ENCODE results near the gene MAP2K3. TPM values are rescaled to one million over a fixed set of nuclear protein-coding genes. Genes with fewer than 3 reads are reported as not detected.

MAP2K3 gene
- total and polyA plus RNA-seq, 2 donors (not counting 1 experiment from before 2014, with no cell fraction given), result 23.8 to 80.9 TPM

GRCh38 chr17:21279582-21279981 lies 4.9 kb upstream of the MAP2K3 start:
- Histone ChIP-seq H3K9ac (ENCODE audit: insufficient read depth, low read length) (no peak overlapping the region), H3K79me2 (ENCODE audit: control insufficient read depth, insufficient read depth, low read length) (no peaks in the 10 kb centered on the region), H3K27me3 (ENCODE audit: control insufficient read depth, insufficient read depth, low read length) (no peaks in the 10 kb centered on the region), H3K36me3 (ENCODE audit: control insufficient read depth, insufficient read depth, low read length) (no peaks in the 10 kb centered on the region), H3K4me3 (replicated peaks in 1 of 4; ENCODE audit: control extremely low read depth in 1 of 4, insufficient read depth in 1 of 4, low read depth in 3 of 4, low read length in 4 of 4) (no peak overlapping the region), H2AFZ (ENCODE audit: low read length) (no peak overlapping the region), H3K9me3 (ENCODE audit: control insufficient read depth, insufficient read depth, low read depth, low read length) (no peaks in the 10 kb centered on the region), H3K4me1 (ENCODE audit: control insufficient read depth, extremely low read depth, insufficient read depth, low read length) (peaks cover 34% of the 10 kb centered on the region), H3K4me2 (ENCODE audit: extremely low read depth, insufficient read depth, low read length) (no peak overlapping the region), H3K27ac (ENCODE audit: insufficient read depth, low read length) (no peak overlapping the region), H4K20me1 (ENCODE audit: control insufficient read depth, extremely low read depth, insufficient read depth, low read length) (no peaks in the 10 kb centered on the region)
- DNase-seq (ENCODE audit: low read depth in 2 of 2), result no peak
- TF ChIP-seq EZH2 (IDR thresholded peaks at IDR 0.05; ENCODE audit: low read length, missing control alignments) (no peak), CTCF (conservative IDR thresholded peaks at IDR 0.05 in 1 of 2, IDR thresholded peaks at IDR 0.05 in 1 of 2; ENCODE audit: low read depth in 1 of 2, low read length in 2 of 2) (no peak)

- Histone ChIP-seq H4K20me1 (ENCODE audit: control insufficient read depth, extremely low read depth, insufficient read depth, low read length) (no peaks in the 10 kb centered on the region), H3K9me3 (ENCODE audit: control insufficient read depth, insufficient read depth, low read depth, low read length) (no peaks in the 10 kb centered on the region), H2AFZ (ENCODE audit: low read length) (no peak overlapping the region), H3K79me2 (ENCODE audit: control insufficient read depth, insufficient read depth, low read length) (peaks cover 5% of the 10 kb centered on the region), H3K4me3 (replicated peaks in 1 of 4; ENCODE audit: control extremely low read depth in 1 of 4, insufficient read depth in 1 of 4, low read depth in 3 of 4, low read length in 4 of 4) (no peak overlapping the region), H3K4me1 (ENCODE audit: control insufficient read depth, extremely low read depth, insufficient read depth, low read length) (peaks cover 32% of the 10 kb centered on the region), H3K27me3 (ENCODE audit: control insufficient read depth, insufficient read depth, low read length) (no peaks in the 10 kb centered on the region), H3K4me2 (ENCODE audit: extremely low read depth, insufficient read depth, low read length) (no peak overlapping the region), H3K9ac (ENCODE audit: insufficient read depth, low read length) (no peak overlapping the region), H3K36me3 (ENCODE audit: control insufficient read depth, insufficient read depth, low read length) (no peaks in the 10 kb centered on the region), H3K27ac (ENCODE audit: insufficient read depth, low read length) (no peak overlapping the region)
- DNase-seq (ENCODE audit: low read depth in 2 of 2), result peak; percentile 54 to 74
- TF ChIP-seq EZH2 (IDR thresholded peaks at IDR 0.05; ENCODE audit: low read length, missing control alignments) (no peak), CTCF (conservative IDR thresholded peaks at IDR 0.05 in 1 of 2, IDR thresholded peaks at IDR 0.05 in 1 of 2; ENCODE audit: low read depth in 1 of 2, low read length in 2 of 2) (peak; percentile 95 to 99)
Observed at GRCh38 chr17:21280081-21280518, 4.4 kb upstream of the MAP2K3 start.

GRCh38 chr17:21282231-21282630 lies 2.3 kb upstream of the MAP2K3 start:
- H3K79me2 ChIP-seq (ENCODE audit: control insufficient read depth, insufficient read depth, low read length), result peaks cover 24% of the 10 kb centered on the region
- peak overlapping the region; percentile 96 for H3K27ac ChIP-seq (ENCODE audit: insufficient read depth, low read length)
- peaks cover 29% of the 10 kb centered on the region for H3K4me1 ChIP-seq (ENCODE audit: control insufficient read depth, extremely low read depth, insufficient read depth, low read length)
- DNase-seq (ENCODE audit: low read depth in 2 of 2), result peak; percentile 93 to 97
- no peaks in the 10 kb centered on the region for H3K9me3 ChIP-seq (ENCODE audit: control insufficient read depth, insufficient read depth, low read depth, low read length)
- H3K9ac ChIP-seq (ENCODE audit: insufficient read depth, low read length), result no peak overlapping the region
- TF ChIP-seq EZH2 (IDR thresholded peaks at IDR 0.05; ENCODE audit: low read length, missing control alignments) (no peak), CTCF (conservative IDR thresholded peaks at IDR 0.05 in 1 of 2, IDR thresholded peaks at IDR 0.05 in 1 of 2; ENCODE audit: low read depth in 1 of 2, low read length in 2 of 2) (no peak)
- H3K27me3 ChIP-seq (ENCODE audit: control insufficient read depth, insufficient read depth, low read length), result no peaks in the 10 kb centered on the region
- H3K36me3 ChIP-seq (ENCODE audit: control insufficient read depth, insufficient read depth, low read length), result peaks cover 3% of the 10 kb centered on the region
- H3K4me2 ChIP-seq (ENCODE audit: extremely low read depth, insufficient read depth, low read length), result no peak overlapping the region
- peaks cover 2% of the 10 kb centered on the region for H4K20me1 ChIP-seq (ENCODE audit: control insufficient read depth, extremely low read depth, insufficient read depth, low read length)
- no peak overlapping the region for H3K4me3 ChIP-seq (replicated peaks in 1 of 4; ENCODE audit: control extremely low read depth in 1 of 4, insufficient read depth in 1 of 4, low read depth in 3 of 4, low read length in 4 of 4)
- no peak overlapping the region for H2AFZ ChIP-seq (ENCODE audit: low read length)
